Loucy (cell line): ENCODE results near the gene UBXN1.
A peak's percentile ranks its signal among the peaks of the same experiment; 100 is the strongest.
"Not testable (repeated sequence)": the region's sequence is repeated elsewhere in the genome, so short reads cannot be mapped to it uniquely, and the experiment has no call there.

Source experiments
- H2AFZ ChIP-seq: fragments of 200-600 bp; sonication (generic); 2 replicates; pipeline ENCODE4 v1.6.0; 2016; ENCODE audit warnings: antibody characterized with exemption, mild to moderate bottlenecking, low read length, moderate library complexity
- H3F3A ChIP-seq: fragments of 200-600 bp; 2 replicates; pipeline ENCODE4 v1.6.0; 2016; ENCODE audit warnings: antibody characterized with exemption, low read depth, mild to moderate bottlenecking
- H3K27me3 ChIP-seq: fragments of 200-600 bp; sonication (generic); 2 replicates; pipeline ENCODE4 v1.6.1; 2014; ENCODE audit warnings: low read length, mild to moderate bottlenecking; ENCODE audit not compliant: insufficient read depth, poor library complexity, severe bottlenecking
- H3K36me3 ChIP-seq: fragments of 200-600 bp; sonication (generic); 2 replicates; pipeline ENCODE4 v1.6.1; 2016; ENCODE audit warnings: low read length; ENCODE audit not compliant: insufficient read depth
- H3K4me1 ChIP-seq: fragments of 200-600 bp; sonication (generic); 2 replicates; pipeline ENCODE4 v1.5.1; 2014; ENCODE audit warnings: low read length, mild to moderate bottlenecking; ENCODE audit not compliant: insufficient read depth, poor library complexity, severe bottlenecking
- H3K4me2 ChIP-seq: fragments of 200-600 bp; sonication (generic); 2 replicates; pipeline ENCODE4 v1.6.0; 2014; ENCODE audit warnings: antibody characterized with exemption, low read length, low read depth, mild to moderate bottlenecking; ENCODE audit not compliant: poor library complexity, severe bottlenecking
- H3K4me3 ChIP-seq: fragments of 200-600 bp; sonication (generic); 2 replicates; pipeline ENCODE4 v1.5.1; 2014; ENCODE audit warnings: low read length, mild to moderate bottlenecking, mixed read lengths; ENCODE audit not compliant: poor library complexity, severe bottlenecking
- H3K79me2 ChIP-seq: fragments of 200-600 bp; sonication (generic); 2 replicates; pipeline ENCODE4 v1.6.1; 2014; ENCODE audit warnings: low read length; ENCODE audit not compliant: insufficient read depth
- H3K9ac ChIP-seq: fragments of 200-600 bp; sonication (generic); 2 replicates; pipeline ENCODE4 v1.6.0; 2014; ENCODE audit warnings: mild to moderate bottlenecking, low read depth, low read length, moderate library complexity; ENCODE audit not compliant: poor library complexity, severe bottlenecking
- H3K9me2 ChIP-seq: fragments of 200-600 bp; sonication (generic); replicated peaks from 2 replicates; pipeline ENCODE4 v1.6.1; 2016; ENCODE audit warnings: low read depth, low read length, mixed read lengths
- H3K9me3 ChIP-seq: fragments of 200-600 bp; sonication (generic); 2 replicates; pipeline ENCODE4 v1.6.1; 2014; ENCODE audit warnings: mild to moderate bottlenecking, antibody characterized with exemption, low read length, low read depth; ENCODE audit not compliant: insufficient read depth
- H4K20me1 ChIP-seq: fragments of 200-600 bp; sonication (generic); 2 replicates; pipeline ENCODE4 v1.6.0; 2014; ENCODE audit warnings: antibody characterized with exemption, low read length, mild to moderate bottlenecking; ENCODE audit not compliant: insufficient read depth, poor library complexity, severe bottlenecking
- CTCF ChIP-seq: fragments of 200-600 bp; sonication (generic); conservative IDR thresholded peaks from 2 replicates; pipeline ENCODE4 v1.5.1; 2014; ENCODE audit warnings: mild to moderate bottlenecking, antibody characterized with exemption, low read length
- EZH2phosphoT487 ChIP-seq: fragments of 200-600 bp; IDR thresholded peaks from 2 replicates; pipeline ENCODE4 v1.6.1; 2018; ENCODE audit warnings: antibody characterized with exemption, mild to moderate bottlenecking, moderate library complexity, borderline replicate concordance

UBXN1 gene

GRCh38 chr11:62702246-62702645, 23.4 kb upstream of the UBXN1 start:
- H3K4me1 ChIP-seq = peaks cover 13% of the 10 kb centered on the region
- H3K9me2 ChIP-seq = no peaks in the 10 kb centered on the region
- H3K27me3 ChIP-seq = no peaks in the 10 kb centered on the region
- H2AFZ ChIP-seq = no peak overlapping the region
- H3K4me2 ChIP-seq = no peak overlapping the region
- no peaks in the 10 kb centered on the region for H3K79me2 ChIP-seq
- H3F3A ChIP-seq = peaks cover 6% of the 10 kb centered on the region
- no peak overlapping the region for H3K4me3 ChIP-seq
- peaks cover 5% of the 10 kb centered on the region for H4K20me1 ChIP-seq
- H3K9me3 ChIP-seq = no peaks in the 10 kb centered on the region
- H3K36me3 ChIP-seq = peaks cover 4% of the 10 kb centered on the region; the same call in 1 of the 2 replicates
- TF ChIP-seq CTCF (no peak), EZH2phosphoT487 (no peak)
- H3K9ac ChIP-seq = no peak overlapping the region

GRCh38 chr11:62694455-62695167, 15.7 kb upstream of the UBXN1 start:
- Histone ChIP-seq H3K4me2 (no peak overlapping the region), H3K9me2 (no peaks in the 10 kb centered on the region), H3K9me3 (no peaks in the 10 kb centered on the region), H3K79me2 (no peaks in the 10 kb centered on the region), H2AFZ (no peak overlapping the region), H3K9ac (no peak overlapping the region), H3F3A (no peaks in the 10 kb centered on the region), H3K27me3 (no peaks in the 10 kb centered on the region), H3K4me1 (no peaks in the 10 kb centered on the region), H4K20me1 (no peaks in the 10 kb centered on the region), H3K4me3 (no peak overlapping the region), H3K36me3 (peaks cover 44% of the 10 kb centered on the region; the same call in 1 of the 2 replicates)
- TF ChIP-seq EZH2phosphoT487 = no peak
- TF ChIP-seq CTCF = peak; percentile 91

- not testable (repeated sequence) for H3K79me2 ChIP-seq, H4K20me1 ChIP-seq, H3K27me3 ChIP-seq, H3K9me3 ChIP-seq, H3K4me3 ChIP-seq, H3K4me1 ChIP-seq, H2AFZ ChIP-seq, H3F3A ChIP-seq, H3K9me2 ChIP-seq, H3K9ac ChIP-seq, H3K4me2 ChIP-seq
- H3K36me3 ChIP-seq = peaks cover 44% of the 10 kb centered on the region; the same call in 1 of the 2 replicates
Observed at GRCh38 chr11:62693624-62694023, 14.8 kb upstream of the UBXN1 start.
